ENCODE results near the gene RALGPS1. TPM values are rescaled to one million over a fixed set of nuclear protein-coding genes. Genes with fewer than 3 reads are reported as not detected.
A peak's percentile ranks its signal among the peaks of the same experiment; 100 is the strongest.

RALGPS1 gene
- polyA plus RNA-seq, 1 donor from 2014 or later = 8.0 TPM

DNA sequence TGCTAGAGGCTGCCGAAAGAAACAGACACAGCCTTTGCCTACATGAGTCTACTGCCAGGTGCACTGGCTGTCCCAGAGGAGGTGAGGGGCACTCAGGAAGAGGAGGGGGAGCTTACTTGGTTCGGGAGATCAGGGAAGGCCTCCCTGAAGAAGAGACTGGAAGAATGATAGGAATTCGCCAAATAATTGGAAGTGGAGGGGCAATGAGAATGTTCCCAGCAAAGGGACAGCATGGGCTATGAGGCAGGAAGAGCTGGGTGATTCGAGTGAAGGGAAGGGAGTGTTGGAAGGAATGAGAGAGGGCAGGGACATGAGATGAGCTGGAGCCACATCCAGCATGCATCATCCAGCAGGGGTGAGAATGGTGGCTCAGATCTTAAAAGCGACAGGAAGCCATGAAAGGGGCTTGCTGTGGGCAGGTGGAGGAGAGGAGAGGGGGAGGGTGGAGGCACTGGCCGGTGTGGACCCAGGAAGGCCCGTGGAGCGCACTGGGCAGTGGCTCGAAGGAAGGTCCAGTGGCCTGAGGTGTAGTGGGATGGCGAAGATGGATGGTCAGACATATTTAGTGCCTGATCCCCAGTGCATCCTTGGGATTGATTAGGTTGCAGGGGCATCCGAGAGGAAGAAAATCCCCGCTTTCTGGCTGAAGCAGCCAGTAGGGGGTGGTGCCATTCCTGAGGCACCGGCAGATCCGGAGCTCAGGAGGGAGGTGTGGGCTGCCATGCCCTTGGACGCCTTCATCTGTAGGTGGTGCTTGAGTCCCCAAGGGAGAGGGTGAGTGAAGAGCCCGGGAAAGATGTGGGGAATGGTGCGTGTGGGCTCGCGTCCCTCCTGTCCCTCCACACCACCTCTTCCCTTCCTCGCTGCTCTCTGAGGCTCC lies 296.5 kb downstream of the RALGPS1 start:
- H3K27me3 Mint-ChIP-seq = no peaks in the 10 kb centered on the region

DNA sequence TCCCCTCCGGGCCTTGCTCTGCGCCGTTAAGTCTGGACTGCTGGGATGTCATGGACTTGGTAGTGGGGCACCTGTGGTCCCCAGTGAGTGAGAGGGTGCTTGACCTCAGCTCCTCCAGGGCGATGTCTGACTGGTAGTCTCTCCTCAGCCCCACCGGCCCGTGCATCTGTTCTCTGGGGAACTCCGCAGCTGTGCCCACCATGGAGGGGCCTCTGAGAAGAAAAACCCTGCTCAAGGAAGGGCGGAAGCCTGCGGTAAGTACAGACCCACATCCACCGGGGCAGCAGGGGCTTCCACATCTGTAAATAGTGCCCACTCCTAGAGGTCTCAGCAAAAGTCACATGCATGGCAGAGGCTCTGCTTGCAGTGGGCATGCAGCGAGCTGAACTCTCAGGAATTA lies 297.4 kb downstream of the RALGPS1 start:
- Mint-ChIP-seq H3K4me1 (peaks cover 0 to 4% (median 0%) of the 10 kb centered on the region in 3 donors), H3K27me3 (no peaks in the 10 kb centered on the region), H3K4me3 (no peak overlapping the region), H3K36me3 (no peaks in the 10 kb centered on the region), H3K9me3 (no peaks in the 10 kb centered on the region), H3K27ac (no peak overlapping the region)

More for the DNA sequence above, 296.5 kb downstream of the RALGPS1 start:
- no peak overlapping the region for H3K4me3 Mint-ChIP-seq
- H3K36me3 Mint-ChIP-seq = no peaks in the 10 kb centered on the region
- no peaks in the 10 kb centered on the region for H3K9me3 Mint-ChIP-seq
- peak overlapping the region in 2 of 3 donors; percentile 57 to 61 for H3K27ac Mint-ChIP-seq
- peaks cover 0 to 4% (median 0%) of the 10 kb centered on the region in 3 donors for H3K4me1 Mint-ChIP-seq

DNA sequence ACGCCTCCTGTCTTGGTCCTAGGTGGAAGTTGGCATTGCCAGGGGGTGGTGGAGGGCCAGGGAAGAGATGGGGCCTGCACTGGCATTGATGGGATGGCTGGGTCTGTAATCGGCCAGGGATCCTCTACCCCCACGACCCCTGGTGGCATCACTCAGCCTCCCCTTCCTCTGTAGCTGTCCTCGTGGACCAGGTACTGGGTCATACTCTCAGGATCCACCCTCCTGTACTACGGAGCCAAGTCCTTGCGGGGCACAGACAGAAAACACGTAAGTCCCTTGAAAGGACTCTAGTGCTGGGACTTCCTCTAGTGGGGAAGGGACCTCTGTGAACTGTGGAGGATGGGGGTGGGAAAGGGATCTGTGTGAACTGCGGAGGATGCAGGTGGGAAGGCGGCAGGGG lies 297.9 kb downstream of the RALGPS1 start:
- peaks cover 0 to 4% (median 0%) of the 10 kb centered on the region in 3 donors for H3K4me1 Mint-ChIP-seq
- H3K36me3 Mint-ChIP-seq = no peaks in the 10 kb centered on the region
- no peak overlapping the region for H3K4me3 Mint-ChIP-seq
- H3K27ac Mint-ChIP-seq = no peak overlapping the region
- H3K27me3 Mint-ChIP-seq = no peaks in the 10 kb centered on the region
- no peaks in the 10 kb centered on the region for H3K9me3 Mint-ChIP-seq

DNA sequence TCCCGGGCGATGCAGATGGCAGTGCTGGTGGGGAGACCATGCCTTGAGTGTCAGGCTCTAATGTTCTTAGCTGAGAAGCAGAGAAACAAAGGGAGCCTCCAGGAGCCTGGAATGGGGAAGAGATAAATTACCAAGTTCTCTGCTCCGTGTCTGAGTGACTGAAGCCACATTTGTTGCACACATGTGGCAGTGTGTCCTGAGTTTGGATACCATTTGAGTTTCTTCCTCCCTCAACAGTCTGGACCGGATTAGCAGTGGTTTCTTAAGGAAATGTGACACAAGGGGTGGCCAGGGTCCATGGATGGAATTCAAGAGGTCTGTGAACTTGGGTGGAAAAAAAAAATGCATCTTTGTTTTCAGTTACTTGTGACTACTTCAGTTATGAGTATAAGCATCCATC lies 299.3 kb downstream of the RALGPS1 start:
- no peaks in the 10 kb centered on the region for H3K27me3 Mint-ChIP-seq
- no peak overlapping the region for H3K4me3 Mint-ChIP-seq

DNA sequence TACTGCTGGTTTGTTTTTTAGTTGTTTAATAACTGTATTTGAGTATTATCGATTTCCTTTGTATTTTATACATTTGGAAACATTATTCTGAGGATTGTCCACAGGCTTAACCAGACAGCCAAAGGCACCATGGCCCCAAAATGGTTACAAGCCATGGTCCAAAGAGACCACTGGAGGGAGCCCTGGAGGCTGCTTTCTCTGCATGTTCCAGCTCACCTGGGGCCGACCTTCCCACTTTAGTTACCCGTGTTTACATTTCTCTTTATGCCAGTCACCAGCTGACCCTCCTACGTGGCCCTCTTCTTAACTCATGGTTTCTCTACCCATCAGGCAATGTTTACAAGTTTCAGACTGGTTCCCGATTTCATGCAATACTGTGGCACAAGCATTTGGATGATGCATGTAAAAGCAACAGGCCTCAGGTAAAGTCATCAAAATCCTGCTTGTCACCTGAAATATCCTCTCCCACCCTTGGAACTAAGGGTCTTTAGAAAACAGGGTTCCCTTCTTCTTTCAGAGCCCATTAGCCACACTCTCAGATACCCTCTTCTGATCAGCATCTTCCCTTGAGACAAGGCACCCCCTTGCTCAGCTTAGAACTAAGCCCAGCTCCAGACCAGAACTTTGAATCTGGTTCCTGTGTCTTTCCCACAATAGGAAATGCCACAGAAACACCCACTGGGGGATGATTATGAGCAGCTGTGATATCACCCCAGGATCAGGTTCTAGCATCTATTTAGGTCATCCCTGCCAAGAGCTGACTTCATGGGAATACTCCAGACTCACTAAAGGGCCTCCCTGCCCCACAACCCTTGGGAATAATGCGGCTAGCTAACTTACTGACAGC lies 300.1 kb downstream of the RALGPS1 start:
- H3K9me3 Mint-ChIP-seq = no peaks in the 10 kb centered on the region
- no peaks in the 10 kb centered on the region for H3K36me3 Mint-ChIP-seq
- H3K27ac Mint-ChIP-seq = no peak overlapping the region
- no peaks in the 10 kb centered on the region for H3K27me3 Mint-ChIP-seq
- H3K4me1 Mint-ChIP-seq = peaks cover 0 to 4% (median 0%) of the 10 kb centered on the region in 3 donors
- H3K4me3 Mint-ChIP-seq = no peak overlapping the region

More for the DNA sequence above, 299.3 kb downstream of the RALGPS1 start:
- Mint-ChIP-seq H3K9me3 (no peaks in the 10 kb centered on the region), H3K36me3 (no peaks in the 10 kb centered on the region), H3K4me1 (peaks cover 0 to 4% (median 0%) of the 10 kb centered on the region in 3 donors), H3K27ac (no peak overlapping the region)

DNA sequence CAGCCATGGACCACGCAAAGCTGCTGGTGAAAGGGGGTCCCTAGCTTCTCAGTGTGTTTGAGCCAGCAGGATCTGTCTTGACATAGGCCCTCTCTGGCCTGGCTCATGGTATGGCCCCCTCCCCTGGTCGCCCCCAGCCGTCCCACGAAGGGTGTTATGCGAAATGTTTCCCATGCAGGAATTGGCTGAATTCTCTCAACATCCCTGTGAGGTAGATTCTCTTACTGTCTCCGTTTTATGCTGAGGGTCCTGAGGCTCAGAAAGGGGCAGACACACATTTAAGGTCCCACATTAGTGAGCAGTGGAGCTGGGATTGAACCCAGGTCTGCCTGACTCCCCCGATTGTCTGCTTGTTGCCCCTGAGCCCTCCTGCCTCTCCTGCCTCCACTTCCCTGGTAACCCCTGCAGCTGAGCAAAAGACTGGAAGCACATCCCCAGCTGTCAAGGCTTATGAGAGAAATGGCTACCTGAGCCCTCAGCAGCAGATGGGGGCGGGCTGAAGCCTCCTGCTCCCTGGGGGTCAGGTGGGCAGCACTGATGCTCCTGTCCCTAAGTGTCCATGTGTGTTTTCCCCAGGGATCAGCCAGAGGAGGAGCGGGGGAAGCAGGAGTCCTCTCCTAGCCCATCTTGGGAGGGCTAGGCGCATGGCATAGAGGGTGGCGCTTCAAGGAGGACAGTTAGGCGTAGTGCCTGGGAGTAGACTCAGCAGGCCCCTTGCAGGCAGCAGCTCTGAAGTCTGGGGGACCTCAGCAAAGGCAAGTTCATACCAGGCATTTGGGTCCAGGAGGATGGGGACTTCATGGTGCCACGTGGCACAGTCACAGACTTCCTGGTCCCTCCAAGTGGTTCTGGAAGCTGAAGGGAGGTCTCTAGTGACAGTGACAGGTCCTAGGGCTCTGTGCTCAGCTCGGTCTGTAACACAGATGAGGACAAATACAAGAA lies 301.0 kb downstream of the RALGPS1 start:
- Mint-ChIP-seq H3K27me3 (no peaks in the 10 kb centered on the region), H3K4me1 (peaks cover 0 to 6% (median 0%) of the 10 kb centered on the region in 3 donors), H3K4me3 (no peak overlapping the region), H3K27ac (peak overlapping the region in 1 of 3 donors; percentile 57), H3K36me3 (no peaks in the 10 kb centered on the region), H3K9me3 (no peaks in the 10 kb centered on the region)

DNA sequence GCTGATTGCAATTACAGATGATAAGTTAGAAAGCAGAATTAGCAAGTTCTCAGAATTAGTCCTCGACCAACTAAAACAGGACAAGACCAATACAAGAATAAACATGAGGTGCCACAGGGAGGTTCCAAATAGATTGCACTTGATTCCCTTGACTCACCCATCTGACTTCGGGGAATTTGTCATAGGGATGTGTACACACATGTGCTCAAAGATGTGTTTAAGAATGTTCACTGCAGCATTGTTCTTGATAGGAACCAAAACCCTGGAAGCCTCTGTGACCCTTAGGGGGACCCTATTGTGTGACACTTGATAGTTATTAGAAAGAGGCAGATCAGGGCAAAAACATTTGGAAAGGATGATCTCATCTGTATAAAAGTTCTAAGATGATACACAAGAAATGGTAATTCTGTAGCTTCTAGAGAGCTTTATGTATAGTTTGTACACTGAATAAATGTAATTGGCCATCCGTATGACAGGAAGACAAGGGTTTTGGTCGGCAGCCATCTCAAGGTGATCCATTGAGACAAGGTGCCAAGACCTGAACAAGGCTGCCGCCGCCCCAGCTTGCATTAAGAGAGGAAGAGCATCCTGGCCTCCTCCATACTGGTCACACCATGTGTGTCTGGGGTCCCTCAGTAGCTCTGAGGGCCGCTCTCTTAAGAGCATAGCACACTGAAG lies 301.8 kb downstream of the RALGPS1 start:
- no peak overlapping the region for H3K27ac Mint-ChIP-seq
- H3K4me3 Mint-ChIP-seq = no peak overlapping the region
- no peaks in the 10 kb centered on the region for H3K36me3 Mint-ChIP-seq
- H3K4me1 Mint-ChIP-seq = peaks cover 2 to 14% (median 8%) of the 10 kb centered on the region in 3 donors
- H3K9me3 Mint-ChIP-seq = no peaks in the 10 kb centered on the region
- H3K27me3 Mint-ChIP-seq = no peaks in the 10 kb centered on the region

DNA sequence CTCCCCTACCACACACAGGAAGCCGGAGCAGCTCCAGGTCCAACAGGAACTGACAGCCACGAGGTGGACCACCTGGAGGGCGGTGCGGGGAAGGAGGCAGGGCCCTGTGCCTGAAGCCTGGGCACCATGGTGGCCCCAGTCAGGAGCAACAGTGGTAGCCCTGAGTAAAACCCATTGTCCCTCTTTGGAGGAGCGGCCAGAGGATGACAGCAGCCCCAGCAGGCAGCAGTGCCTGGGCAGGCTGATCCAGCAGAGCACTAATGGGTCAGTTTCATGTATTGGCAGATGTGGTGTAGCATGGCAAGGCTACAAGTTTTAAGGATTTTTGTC lies 302.3 kb downstream of the RALGPS1 start:
- Mint-ChIP-seq H3K36me3 (no peaks in the 10 kb centered on the region), H3K27ac (no peak overlapping the region), H3K27me3 (no peaks in the 10 kb centered on the region), H3K9me3 (no peaks in the 10 kb centered on the region), H3K4me3 (no peak overlapping the region), H3K4me1 (peaks cover 7 to 19% (median 13%) of the 10 kb centered on the region in 3 donors)

DNA sequence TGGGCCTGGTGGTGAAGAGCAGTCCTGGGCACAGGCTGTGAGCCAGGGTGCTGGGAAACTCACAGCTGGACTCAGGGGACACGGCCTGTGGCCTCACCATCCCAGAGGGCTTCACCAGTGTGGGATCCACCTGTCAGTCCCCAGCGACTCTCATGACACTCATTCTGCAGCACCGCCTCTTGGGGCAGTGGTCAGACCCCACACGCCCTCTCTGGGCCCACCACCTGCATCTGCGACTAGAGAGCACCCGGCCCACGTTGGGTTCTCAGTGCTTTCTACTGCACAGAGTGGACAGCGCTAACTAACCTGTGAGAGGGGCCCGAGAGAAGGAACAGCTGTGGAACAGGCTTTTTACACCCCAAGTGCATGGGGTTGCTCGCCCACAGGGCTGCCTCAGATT lies 304.2 kb downstream of the RALGPS1 start:
- H3K4me1 Mint-ChIP-seq = peaks cover 17 to 28% (median 28%) of the 10 kb centered on the region in 3 donors
- H3K36me3 Mint-ChIP-seq = no peaks in the 10 kb centered on the region
- no peak overlapping the region for H3K4me3 Mint-ChIP-seq
- no peaks in the 10 kb centered on the region for H3K9me3 Mint-ChIP-seq
- no peak overlapping the region for H3K27ac Mint-ChIP-seq
- no peaks in the 10 kb centered on the region for H3K27me3 Mint-ChIP-seq

DNA sequence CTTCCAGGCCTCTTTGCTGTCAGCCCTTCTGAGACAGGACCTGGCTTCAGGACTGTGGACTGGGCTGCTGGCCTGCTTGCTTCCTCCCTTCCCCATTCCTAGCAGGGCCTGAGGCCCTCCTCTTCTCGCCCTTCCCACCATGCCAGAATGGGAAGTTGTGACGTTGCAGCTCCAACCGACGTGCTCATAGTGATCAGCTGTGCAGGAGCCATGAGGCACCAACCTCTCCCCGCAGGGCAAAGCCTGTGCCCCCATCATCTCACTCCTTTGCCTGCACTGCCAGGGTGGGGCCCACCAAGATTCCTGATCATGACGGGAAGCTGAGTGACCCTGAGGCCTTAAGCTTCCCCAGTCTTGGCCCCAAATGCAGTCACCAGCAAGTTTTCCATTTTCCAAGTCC lies 304.9 kb downstream of the RALGPS1 start:
- Mint-ChIP-seq H3K36me3 (no peaks in the 10 kb centered on the region), H3K4me1 (peaks cover 17 to 33% (median 29%) of the 10 kb centered on the region in 3 donors), H3K4me3 (peak overlapping the region in 1 of 4 donors; percentile 12), H3K9me3 (no peaks in the 10 kb centered on the region), H3K27ac (peak overlapping the region in 1 of 3 donors; percentile 92), H3K27me3 (no peaks in the 10 kb centered on the region)

DNA sequence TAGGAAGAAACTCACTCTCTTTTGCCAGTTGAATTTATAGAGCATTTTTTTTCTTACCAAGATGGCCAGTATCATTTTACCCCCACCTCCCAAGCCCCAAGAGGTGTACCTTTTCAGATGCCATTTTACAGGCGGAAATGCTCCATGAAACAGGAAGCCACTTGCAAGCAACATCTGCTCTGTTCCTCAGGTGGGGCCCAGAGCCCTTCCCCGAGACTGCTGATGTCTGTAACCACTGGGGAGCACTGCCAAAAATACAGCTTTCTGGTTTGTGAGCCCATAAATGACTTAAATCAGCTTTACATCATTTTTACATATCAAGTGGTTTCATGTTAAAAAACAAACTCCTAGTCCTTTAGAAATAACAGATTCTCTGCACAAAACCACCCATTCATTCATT lies 307.1 kb downstream of the RALGPS1 start:
- Mint-ChIP-seq H3K27ac (peak overlapping the region; percentile 25 to 83 (median 48)), H3K9me3 (no peaks in the 10 kb centered on the region), H3K27me3 (no peaks in the 10 kb centered on the region), H3K4me1 (peaks cover 26 to 35% (median 34%) of the 10 kb centered on the region in 3 donors), H3K4me3 (peak overlapping the region in 2 of 4 donors; percentile 48 to 69), H3K36me3 (no peaks in the 10 kb centered on the region)

DNA sequence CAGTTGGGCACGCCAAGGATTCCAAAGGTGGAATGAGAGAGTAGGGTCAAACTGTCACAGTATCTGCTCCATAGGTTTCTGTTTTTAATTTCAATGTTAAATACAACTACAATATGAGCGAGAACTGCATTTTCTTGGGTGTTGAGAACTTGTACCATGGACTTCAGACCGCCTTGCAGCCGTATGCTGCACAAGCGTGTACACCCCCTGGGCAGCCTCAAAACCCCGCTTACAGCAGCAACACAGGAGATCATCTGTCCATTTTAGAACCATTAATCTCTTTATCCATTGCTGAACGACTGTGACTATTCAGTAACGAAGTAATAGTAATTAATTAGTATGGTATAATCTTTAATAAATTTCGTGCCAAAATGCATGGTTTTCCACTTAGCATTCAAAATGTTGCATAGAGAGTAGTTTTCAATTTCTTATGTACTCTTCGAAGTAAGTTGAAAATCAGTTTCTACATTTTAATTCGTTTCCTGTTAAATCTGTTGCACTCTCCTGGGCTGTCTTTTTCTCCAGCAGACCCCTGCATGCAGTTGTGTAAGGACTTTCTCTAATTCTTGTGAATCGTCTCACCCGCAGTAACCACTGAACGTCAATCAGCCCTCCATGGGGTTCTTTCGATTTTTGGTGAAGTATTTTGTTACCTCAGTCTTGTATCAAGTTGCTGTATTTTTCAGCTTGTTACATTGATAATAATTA lies 308.0 kb downstream of the RALGPS1 start:
- no peaks in the 10 kb centered on the region for H3K27me3 Mint-ChIP-seq
- H3K36me3 Mint-ChIP-seq = no peaks in the 10 kb centered on the region
- H3K4me1 Mint-ChIP-seq = peaks cover 27 to 35% (median 34%) of the 10 kb centered on the region in 3 donors
- H3K9me3 Mint-ChIP-seq = no peaks in the 10 kb centered on the region
- peak overlapping the region in 2 of 3 donors; percentile 48 to 83 for H3K27ac Mint-ChIP-seq
- H3K4me3 Mint-ChIP-seq = peak overlapping the region in 3 of 4 donors; percentile 21 to 69 (median 58)

DNA sequence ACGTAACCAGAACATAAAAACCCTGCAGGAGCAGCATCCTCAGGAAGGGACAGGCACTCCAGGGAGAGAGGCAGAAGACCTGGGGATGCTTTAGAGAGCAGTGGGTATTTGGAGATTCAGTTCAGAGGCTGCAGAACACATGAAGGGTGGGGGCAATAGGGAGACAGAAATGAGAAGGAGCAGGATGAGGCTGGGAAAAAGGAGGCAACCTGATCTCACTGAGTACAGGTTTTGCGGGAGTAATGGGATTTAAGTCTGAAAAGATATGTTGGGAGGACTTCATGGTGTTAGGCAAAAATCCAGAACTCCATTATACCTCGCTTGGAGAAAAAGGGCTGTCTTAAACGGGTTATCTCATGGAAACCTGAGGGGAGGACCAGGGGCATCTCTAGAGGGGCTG lies 308.7 kb downstream of the RALGPS1 start:
- peak overlapping the region in 1 of 3 donors; percentile 83 for H3K27ac Mint-ChIP-seq
- H3K9me3 Mint-ChIP-seq = no peaks in the 10 kb centered on the region
- H3K4me1 Mint-ChIP-seq = peaks cover 27 to 35% (median 34%) of the 10 kb centered on the region in 3 donors
- H3K36me3 Mint-ChIP-seq = no peaks in the 10 kb centered on the region
- peak overlapping the region in 3 of 4 donors; percentile 58 to 75 (median 69) for H3K4me3 Mint-ChIP-seq
- H3K27me3 Mint-ChIP-seq = no peaks in the 10 kb centered on the region
